ENCODE results near the gene TRAFD1.

DNA sequence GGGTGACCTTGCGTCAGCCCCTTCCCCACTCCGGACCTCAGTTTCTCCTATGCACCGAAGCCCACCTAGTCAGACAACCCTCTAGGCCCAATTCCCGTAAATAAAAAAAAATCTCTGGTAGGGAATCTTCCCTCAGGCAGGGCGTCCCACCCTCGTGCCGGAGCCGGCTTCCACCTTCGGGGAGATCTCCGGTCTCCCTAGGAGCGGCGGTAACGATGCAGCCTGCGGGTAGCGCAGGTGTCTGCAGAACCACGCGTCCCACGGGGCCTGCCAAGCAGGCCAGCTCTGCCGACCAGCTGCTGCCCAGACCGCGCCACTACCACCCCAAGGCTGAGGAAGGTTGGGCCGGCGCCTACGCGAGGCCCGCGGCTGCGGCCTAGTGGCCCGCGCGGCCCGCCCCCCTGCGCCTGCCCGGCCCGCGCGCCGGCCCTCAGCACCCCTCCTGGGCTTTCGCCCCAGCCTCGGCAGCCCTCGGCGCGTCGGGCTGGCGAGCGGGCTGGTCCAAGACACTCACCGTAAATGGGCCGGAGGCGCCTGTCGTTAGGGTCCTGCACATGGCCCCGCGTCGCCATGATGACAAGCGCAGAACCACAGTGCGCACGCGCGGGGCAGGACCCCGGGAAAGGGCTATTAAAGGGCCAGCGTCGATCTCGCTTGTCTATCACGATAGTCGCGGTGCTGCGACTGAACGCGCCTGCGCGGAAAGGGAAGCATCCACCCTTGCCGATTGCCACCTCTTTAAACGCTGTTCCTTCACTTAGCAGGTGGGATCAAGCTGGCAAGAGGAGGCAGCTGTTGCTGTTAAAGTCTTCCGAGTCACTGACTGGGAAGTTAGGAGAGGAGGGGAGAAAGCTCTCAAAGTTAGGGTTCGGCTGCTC lies 16.9 kb upstream of the TRAFD1 start, which contains the start of gene NAA25:
- TF ChIP-seq, protein P1, sequence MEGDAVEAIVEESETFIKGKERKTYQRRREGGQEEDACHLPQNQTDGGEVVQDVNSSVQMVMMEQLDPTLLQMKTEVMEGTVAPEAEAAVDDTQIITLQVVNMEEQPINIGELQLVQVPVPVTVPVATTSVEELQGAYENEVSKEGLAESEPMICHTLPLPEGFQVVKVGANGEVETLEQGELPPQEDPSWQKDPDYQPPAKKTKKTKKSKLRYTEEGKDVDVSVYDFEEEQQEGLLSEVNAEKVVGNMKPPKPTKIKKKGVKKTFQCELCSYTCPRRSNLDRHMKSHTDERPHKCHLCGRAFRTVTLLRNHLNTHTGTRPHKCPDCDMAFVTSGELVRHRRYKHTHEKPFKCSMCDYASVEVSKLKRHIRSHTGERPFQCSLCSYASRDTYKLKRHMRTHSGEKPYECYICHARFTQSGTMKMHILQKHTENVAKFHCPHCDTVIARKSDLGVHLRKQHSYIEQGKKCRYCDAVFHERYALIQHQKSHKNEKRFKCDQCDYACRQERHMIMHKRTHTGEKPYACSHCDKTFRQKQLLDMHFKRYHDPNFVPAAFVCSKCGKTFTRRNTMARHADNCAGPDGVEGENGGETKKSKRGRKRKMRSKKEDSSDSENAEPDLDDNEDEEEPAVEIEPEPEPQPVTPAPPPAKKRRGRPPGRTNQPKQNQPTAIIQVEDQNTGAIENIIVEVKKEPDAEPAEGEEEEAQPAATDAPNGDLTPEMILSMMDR (IDR thresholded peaks at IDR 0.05), result no peak
- TF ChIP-seq EZH2 (IDR thresholded peaks at IDR 0.05), result no peak
